HFF-Myc (cell line): ENCODE measurements around the gene C19orf73.

Experiments used
- DNase-seq: peaks from one replicate; pipeline ENCODE4 v3.0.0-alpha.2; 2011; ENCODE audit warnings: low read depth; ENCODE audit errors: extremely low read depth
- H3K4me3 ChIP-seq: replicated peaks from 2 replicates; pipeline ENCODE4 v1.5.1; 2011; ENCODE audit warnings: low read depth, mild to moderate bottlenecking, control low read depth, low read length
- CTCF ChIP-seq: IDR thresholded peaks from 2 replicates; pipeline ENCODE4 v1.5.1; 2012; ENCODE audit warnings: mild to moderate bottlenecking, low read depth, low read length, control low read depth; ENCODE audit errors: missing control alignments

Gene C19orf73

GRCh38 chr19:49152119-49152550 lies 33.2 kb upstream of the C19orf73 start:
- H3K4me3 ChIP-seq, result no peak overlapping the region
- TF ChIP-seq CTCF, result no peak
- DNase-seq, result no peak

GRCh38 chr19:49151267-49152118 lies 32.5 kb upstream of the C19orf73 start:
- no peak for DNase-seq
- peak overlapping the region; percentile 93 for H3K4me3 ChIP-seq
- no peak for TF ChIP-seq CTCF

GRCh38 chr19:49150944-49151243 lies 32.0 kb upstream of the C19orf73 start:
- peak overlapping the region; percentile 93 for H3K4me3 ChIP-seq

GRCh38 chr19:49150106-49150943 lies 31.4 kb upstream of the C19orf73 start:
- no peak for DNase-seq
- no peak for TF ChIP-seq CTCF
- H3K4me3 ChIP-seq, result peak overlapping the region; percentile 93

More at GRCh38 chr19:49150944-49151243, 32.0 kb upstream of the C19orf73 start:
- no peak for TF ChIP-seq CTCF
- DNase-seq, result no peak

GRCh38 chr19:49149652-49150105 lies 30.7 kb upstream of the C19orf73 start:
- H3K4me3 ChIP-seq, result peak overlapping the region; percentile 93
- DNase-seq, result no peak
- no peak for TF ChIP-seq CTCF

- H3K4me3 ChIP-seq, result peak overlapping the region; percentile 93
- no peak for TF ChIP-seq CTCF
- DNase-seq, result peak; percentile 76
These were observed 30.1 kb upstream of the C19orf73 start for GRCh38 chr19:49148784-49149651.
